ENCODE data around the gene HYAL2.
"Not testable (repeated sequence)": the region's sequence is repeated elsewhere in the genome, so short reads cannot be mapped to it uniquely, and the experiment has no call there.

DNA sequence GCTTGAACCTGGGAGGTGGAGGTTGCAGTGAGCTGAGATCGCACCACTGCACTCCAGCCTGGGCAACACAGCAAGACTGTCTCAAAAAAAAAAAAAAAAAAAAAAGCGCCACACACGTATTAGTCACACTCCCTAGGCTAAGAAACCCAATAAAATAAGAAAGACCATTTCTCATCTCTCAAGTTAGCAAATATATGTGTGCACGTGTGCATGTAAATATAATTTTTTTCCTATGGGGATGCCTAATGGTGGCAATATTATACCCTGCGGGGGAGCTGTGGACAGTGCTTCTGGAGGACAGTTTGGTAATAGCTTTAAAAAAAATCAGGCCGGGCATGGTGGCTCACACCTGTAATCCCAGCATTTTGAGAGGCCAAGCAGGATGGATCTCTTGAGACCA lies 38.4 kb downstream of the HYAL2 start:
- TF ChIP-seq, protein P1, sequence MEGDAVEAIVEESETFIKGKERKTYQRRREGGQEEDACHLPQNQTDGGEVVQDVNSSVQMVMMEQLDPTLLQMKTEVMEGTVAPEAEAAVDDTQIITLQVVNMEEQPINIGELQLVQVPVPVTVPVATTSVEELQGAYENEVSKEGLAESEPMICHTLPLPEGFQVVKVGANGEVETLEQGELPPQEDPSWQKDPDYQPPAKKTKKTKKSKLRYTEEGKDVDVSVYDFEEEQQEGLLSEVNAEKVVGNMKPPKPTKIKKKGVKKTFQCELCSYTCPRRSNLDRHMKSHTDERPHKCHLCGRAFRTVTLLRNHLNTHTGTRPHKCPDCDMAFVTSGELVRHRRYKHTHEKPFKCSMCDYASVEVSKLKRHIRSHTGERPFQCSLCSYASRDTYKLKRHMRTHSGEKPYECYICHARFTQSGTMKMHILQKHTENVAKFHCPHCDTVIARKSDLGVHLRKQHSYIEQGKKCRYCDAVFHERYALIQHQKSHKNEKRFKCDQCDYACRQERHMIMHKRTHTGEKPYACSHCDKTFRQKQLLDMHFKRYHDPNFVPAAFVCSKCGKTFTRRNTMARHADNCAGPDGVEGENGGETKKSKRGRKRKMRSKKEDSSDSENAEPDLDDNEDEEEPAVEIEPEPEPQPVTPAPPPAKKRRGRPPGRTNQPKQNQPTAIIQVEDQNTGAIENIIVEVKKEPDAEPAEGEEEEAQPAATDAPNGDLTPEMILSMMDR (IDR thresholded peaks at IDR 0.05) = not testable (repeated sequence)
- not testable (repeated sequence) for TF ChIP-seq POLR2A, EP300 (IDR thresholded peaks at IDR 0.05)

Measured in ovary (tissue), 3 donors.